Smooth muscle cell of the pulmonary artery (primary cell): ENCODE data around the gene IL24. TPM values are rescaled to one million over a fixed set of nuclear protein-coding genes. Genes with fewer than 3 reads are reported as not detected.

ENCODE experiments used
- total RNA-seq: library from RNA; depleted of rRNA; stranded (reverse); fragments of >200 nt; gene quantifications from 2 replicates; pipeline ENCODE4 v1.2.3, GENCODE V29; 2014

Gene IL24
- not detected in 2 replicates for total RNA-seq

DNA sequence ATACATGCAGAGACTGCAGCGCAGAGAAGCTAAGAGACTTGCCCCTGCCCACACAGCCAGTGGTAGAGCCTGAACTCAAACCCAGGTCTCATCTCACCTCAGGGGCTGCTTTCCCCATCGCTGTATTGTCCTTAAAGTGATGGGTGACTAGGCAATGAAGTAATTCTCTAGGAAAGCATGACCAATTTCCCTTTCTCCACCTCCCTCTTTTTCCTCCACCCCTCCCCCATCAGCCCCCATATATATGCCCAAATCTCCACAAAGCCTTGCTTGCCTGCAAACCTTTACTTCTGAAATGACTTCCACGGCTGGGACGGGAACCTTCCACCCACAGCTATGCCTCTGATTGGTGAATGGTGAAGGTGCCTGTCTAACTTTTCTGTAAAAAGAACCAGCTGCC lies at the start of gene IL24:
Gene IL24, plus strand, starts transcription at position 269 of the 400 bp plus-strand sequence. CDS start 390 bp downstream, outside the sequence.

DNA sequence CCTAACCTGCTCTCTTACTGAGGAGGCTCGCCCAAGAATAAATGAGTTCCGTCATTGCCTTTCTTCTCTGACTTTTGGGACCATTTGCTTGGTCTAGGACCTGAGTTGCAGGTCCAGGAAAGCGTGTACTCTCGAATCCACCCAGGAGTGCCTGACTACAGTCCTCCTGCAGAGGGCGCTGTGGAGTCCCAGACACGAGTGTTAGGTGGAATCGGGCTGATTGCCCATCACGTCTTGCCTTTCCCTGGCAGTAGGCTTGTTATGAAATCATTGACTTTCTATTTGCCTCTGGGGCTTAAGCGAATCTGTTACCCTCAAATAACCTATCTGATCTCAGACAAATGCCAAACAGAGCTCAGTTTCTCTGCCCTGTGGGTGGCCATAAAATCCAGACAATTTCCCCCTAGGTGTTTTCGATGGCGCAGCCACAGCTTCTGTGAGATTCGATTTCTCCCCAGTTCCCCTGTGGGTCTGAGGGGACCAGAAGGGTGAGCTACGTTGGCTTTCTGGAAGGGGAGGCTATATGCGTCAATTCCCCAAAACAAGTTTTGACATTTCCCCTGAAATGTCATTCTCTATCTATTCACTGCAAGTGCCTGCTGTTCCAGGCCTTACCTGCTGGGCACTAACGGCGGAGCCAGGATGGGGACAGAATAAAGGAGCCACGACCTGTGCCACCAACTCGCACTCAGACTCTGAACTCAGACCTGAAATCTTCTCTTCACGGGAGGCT lies 32.1 kb upstream of the IL24 start, which contains the start of gene IL20:
Gene IL20, plus strand, starts transcription at position 685 of the 733 bp plus-strand sequence. CDS start 230 bp downstream, outside the sequence.

GRCh38 chr1:206921772-206922265 lies 24.6 kb downstream of the IL24 start, which contains the start of gene FCMR:
Gene FCMR (minus strand): TSS chr1:206921941. CDS start chr1:206921854, 87 bp downstream.

GRCh38 chr1:206946261-206946660 lies 49.0 kb downstream of the IL24 start, which contains the start of gene PIGR:
Gene PIGR (minus strand): TSS chr1:206946466. CDS start chr1:206940531, 5,935 bp downstream.

Other genes starting within 250 kb of the IL24 start
- gene MAPKAPK2, start 212.5 kb upstream of the IL24 start, total RNA-seq = 51.2 and 57.7 TPM in 2 replicates
- not detected in 2 replicates for gene IL19, start 126.7 kb upstream of the IL24 start, total RNA-seq
- gene IL10, start 124.9 kb upstream of the IL24 start, total RNA-seq = not detected in 2 replicates
- gene IL20, start 31.8 kb upstream of the IL24 start, total RNA-seq = not detected in 2 replicates
- gene FCMR, start 24.5 kb downstream of the IL24 start, total RNA-seq = 0.13 TPM in 1 of 2 replicates, not detected in the other
- not detected in 2 replicates for gene PIGR, start 49.0 kb downstream of the IL24 start, total RNA-seq
- not detected in 2 replicates for gene FCAMR, start 73.0 kb downstream of the IL24 start, total RNA-seq
- under 0.01 and 0.07 TPM in 2 replicates for gene C1orf116, start 135.3 kb downstream of the IL24 start, total RNA-seq
- gene YOD1, start 153.8 kb downstream of the IL24 start, total RNA-seq = 7.1 and 8.5 TPM in 2 replicates
- gene PFKFB2, start 155.8 kb downstream of the IL24 start, total RNA-seq = 5.5 and 9.5 TPM in 2 replicates
- not detected in 2 replicates for gene C4BPB, start 191.4 kb downstream of the IL24 start, total RNA-seq
- not detected in 2 replicates for gene C4BPA, start 206.8 kb downstream of the IL24 start, total RNA-seq